Ovary (tissue), 9 donors: Measurements from ENCODE around the gene HABP4. TPM values are rescaled to one million over a fixed set of nuclear protein-coding genes. Genes with fewer than 3 reads are reported as not detected.

ENCODE experiments used
- DNase-seq, 5 donors: peaks; one replicate each; pipeline ENCODE4 v3.0.0-alpha.2; 2019 to 2020
- H3K27ac ChIP-seq, 2 donors: fragments of 200-600 bp; one replicate each; pipeline versions ENCODE4 v1.5.1 to v1.8.0; 2019 to 2022
- H3K27me3 ChIP-seq: fragments of 200-600 bp; one replicate; pipeline ENCODE4 v1.8.0; 2022
- H3K36me3 ChIP-seq: fragments of 200-600 bp; sonication (generic); one replicate; pipeline ENCODE4 v1.5.1; 2019
- H3K4me1 ChIP-seq: one replicate; pipeline ENCODE4 v1.8.1; 2013; ENCODE audit warnings: mild to moderate bottlenecking, moderate library complexity; ENCODE audit not compliant: insufficient read depth
- H3K4me3 ChIP-seq: fragments of 200-600 bp; sonication (generic); one replicate; pipeline ENCODE4 v1.5.1; 2017
- H3K9me3 ChIP-seq, 2 donors: fragments of 200-600 bp in 1 of 2; sonication (generic) in 1 of 2; one replicate each; pipeline versions ENCODE4 v1.5.1 to v1.8.1; 2013 to 2019; ENCODE audit warnings: mild to moderate bottlenecking in 1 of 2, moderate library complexity in 1 of 2
- CTCF ChIP-seq, 3 donors: fragments of 450-650 bp in 2 of 3; fragments of 200-600 bp in 1 of 3; IDR thresholded peaks; one replicate each; pipeline versions ENCODE4 v1.5.1 to v1.8.0; 2016 to 2022; ENCODE audit warnings: antibody characterized with exemption in 3 of 3, mild to moderate bottlenecking in 1 of 3
- EP300 ChIP-seq: sonication (generic); formaldehyde crosslinking; IDR thresholded peaks from one replicate; pipeline ENCODE4 v1.6.1; 2017; ENCODE audit warnings: antibody characterized with exemption
- POLR2A ChIP-seq: fragments of 450-650 bp; IDR thresholded peaks from one replicate; pipeline ENCODE4 v1.6.1; 2017; ENCODE audit warnings: antibody characterized with exemption, mild to moderate bottlenecking, moderate library complexity
- WGBS, 3 donors: extraction: QIAGEN DNeasy Blood & Tissue Kit in 1 of 3; methylation state at CpG; one replicate each; pipeline versions ENCODE4 v1.1.5 to v1.1.7; 2013 to 2017; 5-methylcytosine and 5-hydroxymethylcytosine counted together
- intact Hi-C, 4 donors: fragments of 100-400 bp; cut with DNase I; formaldehyde crosslinking; loops; one replicate each; pipeline versions ENCODE4 v1.11.0 to v1.15.1; 2022 to 2023
- polyA plus RNA-seq, 2 donors: library from polyadenylated mRNA; stranded (reverse); fragments of 200-250 nt in 1 of 2; fragments of 350-450 nt in 1 of 2; fragmentation: Illumina TruSeq in 1 of 2; extraction: RNeasy Lipid Tissue Mini Kit (QIAGEN cat#74804) in 1 of 2; gene quantifications; one replicate each; pipeline ENCODE4 v1.2.3, GENCODE V29; 2013 to 2014
- total RNA-seq, 7 donors: library from RNA; depleted of rRNA in 2 of 7; stranded (reverse); fragments of >200 nt in 2 of 7; fragmentation: NEBNext Ultra II Directional in 3 of 7; extraction: Animal tissue kit (Norgen Biotek cat#: 25700) in 3 of 7; gene quantifications; one replicate each; pipeline versions ENCODE4 v1.1.0 to v1.2.4, GENCODE V29; 2016 to 2023
- donor health status: DM: no; HTN: no; CAD: no; lungs with moderate emphysema.
- donor health status: DM: no; HTN: no; CAD: no.
- donor health status: Bipolar disorder and iron deficiency.
- donor health status: DM: yes; HTN: yes; CAD: no.
- donor health status: DM: no; HTN: no; CAD: no.
- donor health status: DM: yes; HTN: yes; CAD: no.

The HABP4 gene
- total and polyA plus RNA-seq, 9 donors = 10.3 to 23.4 (median 19.2) TPM

GRCh38 chr9:96510258-96510657 is 60.3 kb downstream of the HABP4 start:
- H3K27ac ChIP-seq = no peak overlapping the region
- TF ChIP-seq EP300 = no peak
- no peak for TF ChIP-seq POLR2A
- no peak for TF ChIP-seq CTCF (IDR thresholded peaks at IDR 0.05)
- no peaks in the 10 kb centered on the region for H3K27me3 ChIP-seq
- H3K4me1 ChIP-seq = no peaks in the 10 kb centered on the region
- no peaks in the 10 kb centered on the region for H3K9me3 ChIP-seq
- no peak overlapping the region for H3K4me3 ChIP-seq
- H3K36me3 ChIP-seq = no peaks in the 10 kb centered on the region
- WGBS, 3 donors = 59 to 60% (median 60%) methylated on average over 4 of the region's 4 CpGs
- intact Hi-C loops = loop anchor here in 1 of 4 donors (10.0 kb wide), 1 partner anchor 55 kb away; the partner anchor contains the start of gene HABP4
- no peak for DNase-seq

GRCh38 chr9:96512240-96512639 is 62.3 kb downstream of the HABP4 start:
- H3K4me3 ChIP-seq = no peak overlapping the region
- H3K9me3 ChIP-seq = no peaks in the 10 kb centered on the region
- intact Hi-C loops = loop anchor here in 1 of 4 donors (10.0 kb wide), 1 partner anchor 57 kb away; the partner anchor contains the start of gene HABP4
- no peak for DNase-seq
- H3K36me3 ChIP-seq = no peaks in the 10 kb centered on the region
- TF ChIP-seq EP300 = no peak
- TF ChIP-seq POLR2A = no peak
- TF ChIP-seq CTCF (IDR thresholded peaks at IDR 0.05) = no peak
- H3K27ac ChIP-seq = no peak overlapping the region
- H3K27me3 ChIP-seq = no peaks in the 10 kb centered on the region
- WGBS, 3 donors = 92 to 98% (median 95%) methylated on average over 3 of the region's 3 CpGs
- peaks cover 3% of the 10 kb centered on the region for H3K4me1 ChIP-seq

- Histone ChIP-seq H3K4me1 (peaks cover 3% of the 10 kb centered on the region), H3K4me3 (no peak overlapping the region), H3K36me3 (no peaks in the 10 kb centered on the region), H3K27ac (no peak overlapping the region), H3K9me3 (no peaks in the 10 kb centered on the region), H3K27me3 (no peaks in the 10 kb centered on the region)
- intact Hi-C loops = loop anchor here in 1 of 4 donors (10.0 kb wide), 1 partner anchor 59 kb away; the partner anchor contains the start of gene HABP4
- WGBS, 3 donors = 77 to 85% (median 80%) methylated on average over 5 of the region's 5 CpGs
- DNase-seq = no peak
- TF ChIP-seq POLR2A = no peak
These were observed 63.7 kb downstream of the HABP4 start for GRCh38 chr9:96513622-96514021.

- H3K27ac ChIP-seq = no peak overlapping the region
- 46 to 73% (median 62%) methylated on average over 9 of the region's 9 CpGs for WGBS, 3 donors
- no peaks in the 10 kb centered on the region for H3K36me3 ChIP-seq
- H3K4me1 ChIP-seq = peaks cover 3% of the 10 kb centered on the region
- no peaks in the 10 kb centered on the region for H3K9me3 ChIP-seq
- no peak for DNase-seq
- no peak overlapping the region for H3K4me3 ChIP-seq
- intact Hi-C loops = loop anchor here in 1 of 4 donors (10.0 kb wide), 1 partner anchor 59 kb away; the partner anchor contains the start of gene HABP4
- TF ChIP-seq CTCF (IDR thresholded peaks at IDR 0.05) (no peak), POLR2A (no peak), EP300 (no peak)
- no peaks in the 10 kb centered on the region for H3K27me3 ChIP-seq
These were observed 64.3 kb downstream of the HABP4 start for GRCh38 chr9:96514108-96514799.

GRCh38 chr9:96514800-96515158 is 64.8 kb downstream of the HABP4 start:
- peaks cover 3% of the 10 kb centered on the region for H3K4me1 ChIP-seq
- DNase-seq = no peak
- H3K27me3 ChIP-seq = no peaks in the 10 kb centered on the region
- no peaks in the 10 kb centered on the region for H3K36me3 ChIP-seq
- TF ChIP-seq EP300 (no peak), POLR2A (no peak)
- no peaks in the 10 kb centered on the region for H3K9me3 ChIP-seq
- intact Hi-C loops = loop anchor here in 1 of 4 donors (10.0 kb wide), 1 partner anchor 60 kb away; the partner anchor contains the start of gene HABP4
- H3K4me3 ChIP-seq = no peak overlapping the region
- H3K27ac ChIP-seq = peak overlapping the region in 1 of 2 donors; percentile 45
- WGBS, 3 donors = 74 to 75% (median 74%) methylated on average over 3 of the region's 3 CpGs
